Colon (tissue), 2 donors: Measurements from ENCODE around the gene SDHAF3.
"Not testable (repeated sequence)": the region's sequence is repeated elsewhere in the genome, so short reads cannot be mapped to it uniquely, and the experiment has no call there.

ENCODE experiments used
- FAIRE-seq: peaks from 2 replicates; lab custom pipeline; 2012; peaks lifted over from hg19 to GRCh38; lab: Jason Lieb, UNC
- donor health status: control.
- donor health status: control.

SDHAF3 gene

GRCh38 chr7:97117372-97118188 lies at the start of gene SDHAF3:
TSS of gene SDHAF3 (plus strand) at chr7:97117698. CDS start at chr7:97117724, 26 bp downstream.
- FAIRE-seq, result peak; percentile 31

- FAIRE-seq, result not testable (repeated sequence)
These were observed 45.5 kb upstream of the SDHAF3 start for GRCh38 chr7:97072025-97072424.

- FAIRE-seq, result no peak
These were observed 41.6 kb upstream of the SDHAF3 start for GRCh38 chr7:97075928-97076327.

GRCh38 chr7:97078023-97078969 lies 39.2 kb upstream of the SDHAF3 start:
- no peak for FAIRE-seq

GRCh38 chr7:97079300-97079699 lies 38.2 kb upstream of the SDHAF3 start:
- no peak for FAIRE-seq

- no peak for FAIRE-seq
These were observed 35.8 kb upstream of the SDHAF3 start for GRCh38 chr7:97081521-97082300.

- no peak for FAIRE-seq
These were observed 29.1 kb upstream of the SDHAF3 start for GRCh38 chr7:97088364-97088763.

- no peak for FAIRE-seq
These were observed 27.7 kb upstream of the SDHAF3 start for GRCh38 chr7:97089771-97090170.

GRCh38 chr7:97090761-97091353 lies 26.6 kb upstream of the SDHAF3 start:
- no peak for FAIRE-seq

GRCh38 chr7:97094284-97094930 lies 23.1 kb upstream of the SDHAF3 start:
- FAIRE-seq, result no peak

- no peak for FAIRE-seq
These were observed 21.5 kb upstream of the SDHAF3 start for GRCh38 chr7:97096037-97096436.

- no peak for FAIRE-seq
These were observed 20.8 kb upstream of the SDHAF3 start for GRCh38 chr7:97096661-97097060.

- FAIRE-seq, result no peak
These were observed 12.7 kb upstream of the SDHAF3 start for GRCh38 chr7:97104719-97105238.

GRCh38 chr7:97107192-97107800 lies 10.2 kb upstream of the SDHAF3 start:
- FAIRE-seq, result no peak

- FAIRE-seq, result no peak
These were observed 1.2 kb upstream of the SDHAF3 start for GRCh38 chr7:97116308-97116707.

GRCh38 chr7:97117035-97117371 lies 495 bp upstream of the SDHAF3 start:
- FAIRE-seq, result no peak

- FAIRE-seq, result no peak
These were observed 914 bp downstream of the SDHAF3 start for GRCh38 chr7:97118306-97118917.

- no peak for FAIRE-seq
These were observed 2.2 kb downstream of the SDHAF3 start for GRCh38 chr7:97119747-97120146.

GRCh38 chr7:97120713-97121457 lies 3.4 kb downstream of the SDHAF3 start:
- no peak for FAIRE-seq
